Putamen (tissue), 1 donor: Measurements from ENCODE around the gene HMGCR.
"Not testable (repeated sequence)": the region's sequence is repeated elsewhere in the genome, so short reads cannot be mapped to it uniquely, and the experiment has no call there.

Experiments used
- DNase-seq: peaks from one replicate; pipeline ENCODE4 v3.0.0-alpha.2; 2016; ENCODE audit warnings: low spot score

HMGCR gene

DNA sequence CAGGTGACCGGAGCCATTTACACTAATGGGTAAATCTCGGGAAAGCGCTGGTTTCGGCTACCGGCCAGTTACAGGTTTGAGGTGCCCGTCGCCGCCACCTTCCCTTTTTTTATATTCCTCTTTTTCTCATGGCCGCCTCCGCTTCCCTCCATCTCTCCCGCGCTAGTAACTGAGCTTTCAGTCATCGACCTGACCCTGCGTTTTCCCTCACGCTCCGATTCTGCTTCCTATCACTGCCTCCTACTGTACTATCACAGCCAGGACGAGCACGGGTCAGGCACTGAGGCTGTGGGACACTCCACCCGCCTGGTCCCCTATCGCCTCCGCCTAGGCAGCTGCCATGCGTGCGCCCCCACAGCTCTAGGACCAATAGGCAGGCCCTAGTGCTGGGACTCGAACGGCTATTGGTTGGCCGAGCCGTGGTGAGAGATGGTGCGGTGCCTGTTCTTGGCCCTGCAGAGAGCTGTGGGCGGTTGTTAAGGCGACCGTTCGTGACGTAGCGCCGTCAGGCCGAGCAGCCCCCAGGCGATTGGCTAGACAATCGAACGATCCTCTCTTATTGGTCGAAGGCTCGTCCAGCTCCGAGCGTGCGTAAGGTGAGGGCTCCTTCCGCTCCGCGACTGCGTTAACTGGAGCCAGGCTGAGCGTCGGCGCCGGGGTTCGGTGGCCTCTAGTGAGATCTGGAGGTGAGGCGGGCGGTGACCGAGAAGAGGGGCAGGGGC lies at the start of gene HMGCR:
HMGCR (plus strand) TSS at position 606 of the 722 bp plus-strand sequence. CDS start 5,386 bp downstream, outside the sequence.
- DNase-seq = peak; percentile 100

DNA sequence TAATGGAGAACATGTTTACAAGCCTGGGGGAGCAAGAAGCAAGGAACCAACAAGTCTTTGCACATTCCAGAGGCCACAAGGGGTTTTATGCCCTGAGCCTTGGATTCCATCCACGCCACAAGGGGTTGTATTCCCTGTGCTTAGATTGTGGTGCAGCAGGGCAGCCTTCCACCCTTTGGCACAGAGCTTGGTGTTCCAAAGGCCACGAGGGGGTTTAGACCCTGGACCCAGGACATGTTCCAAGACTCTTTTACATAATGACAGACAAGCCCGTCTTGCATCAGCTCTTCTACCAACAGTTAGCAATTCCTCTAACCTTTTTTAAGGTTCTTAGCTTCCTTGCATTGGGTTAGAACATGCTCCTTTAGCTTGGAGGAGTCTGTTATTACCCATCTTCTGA lies 45.2 kb upstream of the HMGCR start:
- DNase-seq = not testable (repeated sequence)

DNA sequence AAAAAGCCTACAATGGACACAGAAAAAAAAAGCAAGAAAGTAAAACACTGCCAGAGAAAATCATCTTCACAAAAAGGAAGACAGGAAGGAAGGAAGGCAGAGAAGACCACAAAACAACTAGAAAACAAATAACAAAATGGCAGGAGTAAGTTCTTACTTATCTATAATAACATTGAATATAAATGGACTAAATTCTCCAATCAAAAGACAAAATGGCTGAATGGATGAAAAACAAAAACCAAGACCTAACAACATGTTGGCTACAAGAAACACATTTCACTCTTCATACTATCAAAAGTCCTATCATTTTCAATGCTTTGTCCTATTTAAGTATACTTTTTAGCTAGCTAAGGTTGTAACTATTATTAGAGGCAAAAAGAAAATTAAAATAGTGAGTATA lies 36.9 kb upstream of the HMGCR start:
- no peak for DNase-seq

DNA sequence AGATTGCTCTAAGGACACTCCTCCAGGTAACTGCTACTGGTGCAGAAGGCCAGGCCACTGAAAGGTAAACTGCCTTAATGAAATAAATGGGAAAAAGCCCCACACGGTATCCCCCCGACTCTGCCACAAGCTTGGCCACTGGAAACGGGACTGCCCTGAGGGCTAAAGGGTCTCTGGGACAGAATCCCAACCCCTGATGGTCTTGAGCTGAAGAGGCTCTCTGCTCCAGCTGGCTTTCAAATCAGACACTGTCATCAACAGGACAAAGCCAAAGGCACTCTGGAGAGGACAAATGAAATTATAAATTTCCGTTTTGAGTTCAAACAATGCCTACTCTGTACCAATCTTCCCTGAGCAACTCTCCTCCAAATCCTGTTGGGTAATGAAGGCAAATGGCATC lies 33.6 kb upstream of the HMGCR start:
- DNase-seq = no peak

DNA sequence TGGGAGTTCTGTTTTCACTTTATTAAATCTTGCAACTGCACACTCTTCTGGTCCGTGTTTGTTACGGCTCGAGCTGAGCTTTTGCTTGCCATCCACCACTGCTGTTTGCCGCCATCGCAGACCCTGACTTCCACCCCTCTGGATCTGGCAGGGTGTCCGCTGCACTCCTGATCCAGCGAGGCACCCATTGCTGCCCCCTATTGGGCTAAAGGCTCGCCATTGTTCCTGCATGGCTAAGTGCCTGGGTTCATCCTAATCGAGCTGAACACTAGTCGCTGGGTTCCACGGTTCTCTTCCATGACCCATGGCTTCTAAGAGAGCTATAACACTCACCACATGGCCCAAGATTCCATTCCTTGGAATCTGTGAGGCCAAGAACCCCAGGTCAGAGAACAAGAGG lies 32.5 kb upstream of the HMGCR start:
- DNase-seq = not testable (repeated sequence)

DNA sequence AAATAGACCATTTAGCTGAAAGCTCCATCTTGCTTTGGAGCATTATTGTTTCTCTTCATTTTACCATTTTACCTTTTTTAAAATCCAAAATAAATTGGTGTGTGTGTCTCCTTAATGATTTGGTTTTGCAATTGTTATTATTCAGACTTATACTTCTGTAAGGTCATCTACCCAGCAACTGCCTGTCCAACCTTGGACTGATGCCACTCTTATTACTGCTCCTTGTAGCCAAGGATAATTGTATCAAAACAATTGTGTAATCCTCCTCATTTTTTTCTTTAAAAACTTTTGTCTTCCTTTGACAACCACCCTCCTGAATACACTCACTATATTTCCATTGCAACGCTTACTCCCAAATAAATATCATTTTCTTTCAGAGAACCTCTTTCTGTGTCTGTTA lies 30.3 kb upstream of the HMGCR start:
- DNase-seq = no peak

DNA sequence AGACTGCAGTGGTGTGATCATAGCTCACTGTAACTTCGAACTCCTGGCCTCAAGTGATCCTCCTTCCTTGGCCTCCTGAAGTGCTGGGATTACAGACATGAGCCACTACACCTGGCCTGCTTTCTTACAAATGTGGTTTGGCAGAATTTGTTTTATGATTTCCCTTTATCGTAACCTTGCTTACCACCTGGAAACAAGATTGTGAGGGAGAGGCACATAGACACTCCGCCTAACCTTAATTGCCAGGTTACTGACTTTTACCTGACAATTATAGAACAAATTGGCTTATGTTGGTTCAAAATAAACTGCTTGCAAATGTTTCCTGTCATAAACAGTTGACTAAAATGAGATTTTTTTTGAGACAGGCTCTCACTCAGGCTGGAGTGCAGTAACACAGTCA lies 26.8 kb upstream of the HMGCR start:
- no peak for DNase-seq

DNA sequence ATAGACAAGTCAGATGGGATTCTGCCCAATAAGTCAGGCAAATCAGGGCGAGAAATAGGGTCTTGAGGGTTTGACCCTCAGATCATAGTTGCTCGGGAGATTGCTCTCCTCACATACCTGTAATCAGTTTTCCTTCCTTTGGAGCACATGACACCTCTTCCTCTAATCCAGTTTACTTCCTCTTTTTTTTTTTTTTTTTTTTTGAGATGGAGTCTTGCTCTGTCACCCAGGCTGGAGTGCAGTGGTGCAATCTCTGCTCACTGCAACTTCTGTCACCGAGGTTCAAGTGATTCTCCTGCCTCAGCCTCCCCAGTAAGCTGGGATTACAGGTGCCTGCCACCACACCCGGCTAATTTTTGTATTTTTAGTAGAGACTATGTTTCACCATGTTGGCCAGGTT lies 17.9 kb upstream of the HMGCR start:
- DNase-seq = not testable (repeated sequence)

DNA sequence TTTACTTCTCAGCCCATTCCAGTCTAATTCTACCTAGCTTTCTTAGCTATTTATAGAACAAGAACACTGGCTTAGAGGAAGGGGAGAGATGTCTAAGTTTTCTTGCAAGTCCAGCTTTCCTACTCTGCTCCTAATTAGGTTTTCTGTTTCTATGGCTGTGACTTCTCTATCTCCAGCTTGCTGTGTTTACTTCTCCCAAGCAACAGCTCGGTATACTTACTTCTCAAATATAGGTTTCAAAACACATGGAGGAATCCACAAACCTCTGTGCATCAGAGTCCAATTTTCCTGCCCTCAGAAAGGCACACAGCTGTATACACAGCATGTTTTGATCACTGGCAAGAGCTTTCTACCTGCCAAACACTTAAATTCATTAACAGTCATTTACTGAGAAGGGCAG lies 17.4 kb upstream of the HMGCR start:
- no peak for DNase-seq

DNA sequence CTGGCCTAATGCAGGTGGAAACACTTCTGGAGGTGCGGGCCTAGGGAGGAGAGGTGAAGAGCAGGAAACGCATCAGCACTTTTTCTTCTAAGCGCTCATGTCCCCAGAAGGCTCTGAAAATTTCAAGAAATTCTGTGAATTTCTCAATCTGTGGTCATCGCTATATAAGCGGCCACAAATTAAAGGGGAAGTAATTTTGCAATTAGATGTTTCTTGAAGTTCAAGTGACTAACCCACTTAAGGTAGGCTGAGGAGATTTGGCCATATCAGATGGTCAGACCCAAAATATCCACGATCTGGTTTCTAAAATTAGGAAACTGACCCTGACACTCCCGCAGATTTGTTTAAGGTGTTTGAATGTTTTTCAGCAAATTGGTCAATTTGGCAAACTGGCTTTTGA lies 16.6 kb upstream of the HMGCR start:
- no peak for DNase-seq

DNA sequence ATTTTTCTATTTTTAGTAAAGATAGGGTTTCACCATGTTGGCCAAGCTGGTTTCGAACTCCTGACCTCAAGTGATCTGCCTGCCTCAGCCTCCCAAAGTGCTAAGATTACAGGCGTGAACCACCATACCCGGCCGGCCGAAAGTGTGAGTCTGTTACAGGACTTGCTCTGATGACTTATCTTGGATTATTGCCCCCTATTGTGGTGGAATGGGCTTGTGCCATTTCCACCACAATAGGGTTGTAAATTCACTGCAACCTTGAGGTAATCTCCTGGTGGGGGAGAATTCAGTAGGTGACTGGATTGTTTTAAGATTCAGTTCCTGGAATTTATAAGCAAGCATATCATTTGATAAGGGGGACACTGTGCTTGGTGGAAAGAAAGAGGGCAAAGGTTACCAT lies 15.0 kb upstream of the HMGCR start:
- no peak for DNase-seq

DNA sequence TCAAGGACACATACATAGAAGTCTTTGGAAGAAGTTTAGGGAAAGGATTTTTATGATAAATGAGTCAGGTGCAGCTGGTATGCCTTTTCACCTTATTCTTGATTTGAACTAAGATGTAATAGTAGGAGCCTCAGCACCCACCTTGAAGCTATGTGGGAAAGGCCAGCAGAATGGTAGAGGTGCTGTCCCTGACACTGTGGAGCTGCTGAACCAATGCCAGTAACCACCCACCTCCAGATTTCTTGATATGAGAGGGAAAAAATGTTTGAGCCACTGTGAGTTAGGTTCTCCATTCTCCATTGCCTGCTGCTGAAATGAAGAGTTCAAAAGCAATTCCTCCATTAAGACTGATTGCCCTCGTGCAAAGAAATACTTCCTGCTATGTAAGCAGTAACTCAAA lies 12.2 kb upstream of the HMGCR start:
- no peak for DNase-seq

DNA sequence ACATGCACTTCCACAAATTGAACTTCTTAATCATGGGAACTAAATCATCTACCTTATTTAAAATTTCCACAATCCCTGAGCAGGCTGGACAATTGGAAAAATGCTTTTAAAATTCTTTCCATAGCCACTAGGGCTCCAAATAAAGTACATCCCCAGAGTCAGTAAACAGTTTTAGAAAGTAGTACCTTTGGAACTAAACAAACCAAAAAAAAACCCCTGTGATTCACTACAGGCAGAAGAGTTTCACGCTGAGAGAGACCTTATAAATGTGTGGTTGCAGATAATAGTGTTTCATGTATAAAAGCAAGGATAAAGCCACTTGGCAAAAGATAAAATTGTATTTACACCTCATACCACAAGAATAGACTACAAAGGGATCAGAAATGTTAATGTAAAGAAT lies 11.8 kb upstream of the HMGCR start:
- no peak for DNase-seq

DNA sequence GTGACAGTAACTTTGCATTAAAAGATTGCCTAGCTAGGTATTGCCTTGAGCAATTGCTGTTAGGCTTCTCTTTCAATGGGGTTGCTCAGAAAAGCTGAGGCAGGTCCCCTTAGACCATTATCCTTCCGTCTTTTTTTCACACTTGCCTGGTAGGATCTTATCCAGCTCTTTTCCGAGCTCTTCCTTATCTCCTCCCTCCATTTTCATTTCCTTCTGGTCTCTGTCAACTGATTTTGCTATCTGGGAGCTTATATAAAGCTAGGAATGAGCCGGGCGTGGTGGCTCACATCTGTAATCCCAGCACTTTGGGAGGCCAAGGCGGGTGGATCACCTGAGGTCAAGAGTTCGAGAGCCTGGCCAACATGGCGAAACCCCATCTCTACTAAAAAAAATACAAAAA lies 6.6 kb upstream of the HMGCR start:
- no peak for DNase-seq

DNA sequence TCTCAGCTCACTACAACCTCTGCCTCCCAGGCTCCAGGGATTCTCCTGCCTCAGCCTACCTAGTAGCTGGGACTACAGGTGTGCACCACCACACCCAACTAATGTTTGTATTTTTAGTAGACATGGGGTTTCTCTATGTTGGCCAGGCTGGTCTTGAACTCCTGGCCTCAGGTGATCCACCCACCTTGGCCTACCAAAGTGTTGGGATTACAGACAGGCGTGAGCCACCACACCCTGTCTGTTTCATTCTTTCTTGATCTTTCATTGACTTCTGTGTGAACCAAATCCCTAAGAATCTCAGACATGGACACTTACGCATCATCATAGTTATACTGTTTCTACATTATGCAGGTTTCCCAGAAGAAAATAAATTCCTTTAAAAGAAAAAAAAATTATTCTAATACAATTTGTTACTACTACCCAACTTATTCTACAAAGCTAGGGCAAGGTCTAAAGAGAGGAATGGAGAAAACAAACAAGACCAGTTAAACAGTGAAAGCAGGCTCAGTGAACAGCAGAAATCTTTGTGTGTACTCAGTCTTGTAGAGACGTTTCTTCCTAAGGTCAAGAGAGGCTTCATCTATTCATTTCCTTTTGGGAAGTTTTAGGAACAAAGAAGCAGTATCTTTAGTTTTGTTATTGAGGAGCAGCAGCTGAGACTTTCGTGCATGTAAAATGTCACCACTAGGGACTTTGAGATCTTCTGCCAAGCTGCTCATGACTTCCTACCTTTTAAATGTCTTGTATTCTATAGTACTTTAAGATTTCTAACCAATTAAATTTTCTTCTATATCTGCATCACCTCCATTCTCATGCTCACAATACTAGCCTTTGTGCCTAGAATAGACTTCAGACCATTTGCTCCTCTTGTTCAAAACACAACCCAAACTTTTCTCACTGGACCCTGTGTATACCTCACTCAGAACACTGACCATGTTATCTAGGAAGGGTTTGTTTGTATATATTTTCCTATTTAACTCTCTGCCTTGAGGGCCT lies 5.6 kb upstream of the HMGCR start:
- no peak for DNase-seq

DNA sequence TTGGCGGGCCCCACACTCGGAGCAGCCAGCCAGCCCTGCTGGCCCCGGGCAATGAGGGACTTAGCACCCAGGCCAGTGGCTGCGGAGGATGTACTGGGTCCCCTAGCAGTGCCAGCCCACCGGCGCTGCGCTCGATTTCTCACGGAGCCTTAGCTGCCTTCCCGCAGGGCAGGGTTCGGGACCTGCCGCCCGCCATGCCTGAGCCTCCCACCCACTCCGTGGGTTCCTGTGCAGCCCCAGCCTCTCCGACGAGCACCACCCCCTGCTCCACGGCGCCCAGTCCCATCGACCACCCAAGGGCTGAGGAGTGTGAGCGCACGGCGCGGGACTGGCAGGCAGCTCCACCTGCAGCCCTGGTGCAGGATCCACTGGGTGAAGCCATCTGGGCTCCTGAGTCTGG lies 3.3 kb upstream of the HMGCR start:
- not testable (repeated sequence) for DNase-seq

DNA sequence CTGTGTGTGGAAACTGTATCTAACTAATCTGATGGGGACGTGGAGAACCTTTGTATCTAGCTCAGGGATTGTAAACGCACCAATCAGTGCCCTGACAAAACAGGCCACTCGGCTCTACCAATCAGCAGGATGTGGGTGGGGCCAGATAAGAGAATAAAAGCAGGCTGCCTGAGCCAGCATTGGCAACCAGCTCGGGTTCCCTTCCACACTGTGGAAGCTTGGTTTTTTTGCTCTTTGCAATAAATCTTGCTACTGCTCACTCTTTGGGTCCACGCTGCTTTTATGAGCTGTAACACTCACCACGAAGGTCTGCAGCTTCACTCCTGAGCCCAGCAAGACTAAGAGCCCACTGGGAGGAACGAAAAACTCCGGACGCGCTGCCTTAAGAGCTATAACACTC lies 2.6 kb upstream of the HMGCR start:
- DNase-seq = not testable (repeated sequence)

DNA sequence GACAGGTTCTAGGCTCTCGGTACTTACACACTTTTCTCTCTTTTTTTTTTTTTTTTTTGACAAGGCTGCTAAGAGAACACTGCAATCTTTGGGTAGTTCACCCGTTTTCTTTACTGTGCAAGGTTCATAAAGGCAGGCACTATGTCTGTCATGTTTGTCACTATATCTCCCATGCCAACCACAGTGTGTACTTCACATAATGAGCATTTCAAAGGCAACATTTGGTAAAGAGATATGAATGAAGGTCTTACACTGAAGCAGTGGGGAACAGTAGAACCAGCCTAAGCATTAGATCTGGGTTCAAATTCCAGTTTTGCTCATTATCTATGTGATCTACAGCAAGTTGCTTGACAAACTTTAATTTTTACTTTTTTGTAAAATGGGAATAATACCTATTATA lies 1.5 kb upstream of the HMGCR start:
- no peak for DNase-seq

DNA sequence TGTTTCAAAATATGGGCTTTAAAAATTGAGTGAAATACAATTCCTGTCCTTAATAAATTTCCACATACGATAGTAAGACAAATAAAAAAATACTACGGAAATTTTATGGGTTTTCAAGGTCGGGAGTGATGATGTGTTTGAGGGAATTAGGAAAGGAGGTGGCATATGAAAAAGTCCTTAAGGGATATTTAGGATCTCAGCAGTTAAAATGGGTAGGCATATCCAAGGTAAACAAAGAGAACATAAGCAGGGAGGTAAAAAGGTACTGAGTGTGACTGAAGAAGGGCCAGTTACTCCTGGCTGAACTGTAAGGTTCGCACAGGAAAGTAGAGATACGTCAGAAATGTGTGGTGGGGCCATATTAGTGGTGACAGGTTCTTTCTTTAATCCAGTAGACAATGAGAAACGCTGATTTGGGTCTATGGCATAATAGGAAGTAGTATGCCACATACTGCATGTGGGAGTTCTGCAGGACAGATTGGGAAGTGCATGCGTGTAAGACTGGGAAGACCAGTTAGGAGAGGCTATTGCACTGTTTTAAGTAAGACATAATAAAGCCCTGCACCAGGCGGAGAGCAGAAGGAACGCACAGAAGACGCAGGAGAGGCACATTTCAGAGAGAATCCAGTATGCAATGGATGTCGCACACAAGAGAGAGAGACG lies 937 bp upstream of the HMGCR start:
- no peak for DNase-seq

DNA sequence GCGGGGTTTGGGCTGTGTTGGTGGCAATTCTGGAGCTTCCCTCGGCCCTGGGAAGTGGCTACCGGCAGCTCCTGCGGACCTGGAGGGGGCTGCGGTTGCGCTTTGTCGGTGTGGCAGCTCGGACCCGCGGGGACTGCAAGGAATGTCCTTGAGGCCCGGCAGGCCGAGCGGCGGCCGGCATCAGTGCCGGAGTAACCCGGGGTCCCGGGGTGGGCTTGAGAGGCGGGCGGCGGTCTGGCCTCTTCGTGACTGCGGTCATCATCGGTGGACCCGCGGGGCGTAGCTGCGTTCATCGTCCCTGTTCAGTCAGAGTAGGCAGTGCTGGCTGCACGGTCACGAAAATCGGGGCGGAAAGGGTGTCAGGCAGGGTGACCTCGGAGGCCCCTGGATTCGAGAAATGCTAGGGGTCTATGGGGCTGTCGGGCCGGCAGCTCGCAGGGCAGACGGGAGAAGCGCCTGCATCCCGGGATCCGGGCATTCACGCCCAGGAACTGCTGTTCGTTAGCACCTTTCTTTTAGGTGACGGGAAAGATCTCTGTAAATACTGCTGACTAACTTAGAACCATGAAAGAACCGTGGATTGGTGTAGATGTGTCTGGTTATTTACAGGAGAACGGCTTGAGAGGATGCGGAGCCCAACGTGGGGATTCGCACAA lies 474 bp downstream of the HMGCR start:
- DNase-seq = peak; percentile 21

DNA sequence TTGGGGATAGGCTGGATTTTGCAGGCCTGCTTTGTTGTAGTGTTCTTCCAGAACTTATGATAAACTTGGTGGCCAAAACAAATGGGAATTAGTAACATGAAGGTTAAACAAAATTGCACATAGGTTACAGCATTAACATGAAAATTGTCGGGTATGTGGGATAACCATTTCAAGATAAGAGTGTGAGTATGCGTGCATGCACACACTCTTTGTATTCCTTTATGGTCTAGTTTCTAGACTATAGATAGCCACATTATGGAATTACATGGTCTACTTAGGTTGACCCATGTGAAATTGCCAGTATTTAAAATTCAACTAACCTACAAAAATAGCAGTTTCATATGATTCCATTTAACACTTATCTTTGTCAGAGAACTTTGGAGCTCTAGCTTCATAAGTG lies 1.4 kb downstream of the HMGCR start:
- no peak for DNase-seq
